ENCODE measurements around the gene NCS1.

- TF ChIP-seq ZNF544 (tag by site-specific recombination; IDR thresholded peaks at IDR 0.05), result no peak
- no peak for TF ChIP-seq ZNF398 (tag by site-specific recombination; IDR thresholded peaks at IDR 0.05)
- no peak for TF ChIP-seq REST (tag by site-specific recombination; IDR thresholded peaks at IDR 0.05)
- no peak for TF ChIP-seq CTCF (tag by site-specific recombination; IDR thresholded peaks at IDR 0.05)
- no peak for TF ChIP-seq ZNF114 (tag by site-specific recombination; IDR thresholded peaks at IDR 0.05)
- no peak for TF ChIP-seq HOXA7 (CRISPR knock-in tag; IDR thresholded peaks at IDR 0.05; ENCODE audit: borderline replicate concordance)
Observed at GRCh38 chr9:130260816-130261765, 88.9 kb downstream of the NCS1 start.
